IPS-18a (cell line): ENCODE measurements around the gene SYNGR4.
"Not testable (repeated sequence)": the region's sequence is repeated elsewhere in the genome, so short reads cannot be mapped to it uniquely, and the experiment has no call there.

ENCODE experiments used
- H3K27ac ChIP-seq: one replicate; pipeline ENCODE4 v1.5.1; 2013; ENCODE audit warnings: low read length
- H3K27me3 ChIP-seq: one replicate; pipeline ENCODE4 v1.6.1; 2013; ENCODE audit warnings: mild to moderate bottlenecking, low read length; ENCODE audit not compliant: control insufficient read depth, insufficient read depth
- H3K36me3 ChIP-seq: one replicate; pipeline ENCODE4 v1.6.1; 2013; ENCODE audit warnings: low read depth, low read length; ENCODE audit not compliant: control insufficient read depth
- H3K4me1 ChIP-seq: one replicate; pipeline ENCODE4 v1.6.1; 2013; ENCODE audit warnings: low read depth, low read length; ENCODE audit not compliant: control insufficient read depth
- H3K4me3 ChIP-seq: one replicate; pipeline ENCODE4 v1.5.1; 2013; ENCODE audit warnings: low read length
- H3K9ac ChIP-seq: one replicate; pipeline ENCODE4 v1.6.1; 2013; ENCODE audit warnings: mild to moderate bottlenecking, low read length, moderate library complexity
- H3K9me3 ChIP-seq: one replicate; pipeline ENCODE4 v1.6.1; 2013; ENCODE audit warnings: low read depth, low read length; ENCODE audit not compliant: control insufficient read depth

Gene SYNGR4

GRCh38 chr19:48379058-48379457 is 14.9 kb downstream of the SYNGR4 start:
- no peak overlapping the region for H3K9ac ChIP-seq
- H3K4me1 ChIP-seq: no peaks in the 10 kb centered on the region
- no peaks in the 10 kb centered on the region for H3K27me3 ChIP-seq
- H3K9me3 ChIP-seq: no peaks in the 10 kb centered on the region
- no peak overlapping the region for H3K4me3 ChIP-seq
- H3K36me3 ChIP-seq: peaks cover 18% of the 10 kb centered on the region
- H3K27ac ChIP-seq: no peak overlapping the region

- Histone ChIP-seq H3K4me3 (no peak overlapping the region), H3K27ac (no peak overlapping the region), H3K9ac (no peak overlapping the region)
These were observed 17.2 kb downstream of the SYNGR4 start for GRCh38 chr19:48381178-48381950.

GRCh38 chr19:48382286-48382685 is 18.1 kb downstream of the SYNGR4 start:
- Histone ChIP-seq H3K4me1 (no peaks in the 10 kb centered on the region), H3K9ac (no peak overlapping the region), H3K9me3 (no peaks in the 10 kb centered on the region), H3K36me3 (peaks cover 44% of the 10 kb centered on the region), H3K27ac (no peak overlapping the region), H3K27me3 (no peaks in the 10 kb centered on the region), H3K4me3 (no peak overlapping the region)

More at GRCh38 chr19:48381178-48381950, 17.2 kb downstream of the SYNGR4 start:
- peaks cover 38% of the 10 kb centered on the region for H3K36me3 ChIP-seq
- no peaks in the 10 kb centered on the region for H3K4me1 ChIP-seq
- H3K9me3 ChIP-seq: no peaks in the 10 kb centered on the region
- no peaks in the 10 kb centered on the region for H3K27me3 ChIP-seq

- no peak overlapping the region for H3K4me3 ChIP-seq
- no peak overlapping the region for H3K27ac ChIP-seq
- no peaks in the 10 kb centered on the region for H3K4me1 ChIP-seq
- H3K9ac ChIP-seq: no peak overlapping the region
- no peaks in the 10 kb centered on the region for H3K9me3 ChIP-seq
- peaks cover 62% of the 10 kb centered on the region for H3K36me3 ChIP-seq
- no peaks in the 10 kb centered on the region for H3K27me3 ChIP-seq
These were observed 21.4 kb downstream of the SYNGR4 start for GRCh38 chr19:48385461-48386087.

- no peaks in the 10 kb centered on the region for H3K4me1 ChIP-seq
- no peaks in the 10 kb centered on the region for H3K27me3 ChIP-seq
- peaks cover 58% of the 10 kb centered on the region for H3K36me3 ChIP-seq
- no peak overlapping the region for H3K9ac ChIP-seq
- H3K27ac ChIP-seq: no peak overlapping the region
- H3K9me3 ChIP-seq: no peaks in the 10 kb centered on the region
- H3K4me3 ChIP-seq: no peak overlapping the region
These were observed 22.8 kb downstream of the SYNGR4 start for GRCh38 chr19:48386981-48387380.

- peaks cover 32% of the 10 kb centered on the region for H3K36me3 ChIP-seq
- H3K27ac ChIP-seq: peak overlapping the region; percentile 35
- H3K9me3 ChIP-seq: no peaks in the 10 kb centered on the region
- H3K27me3 ChIP-seq: peaks cover 33% of the 10 kb centered on the region
- peak overlapping the region; percentile 84 for H3K9ac ChIP-seq
- H3K4me1 ChIP-seq: peaks cover 13% of the 10 kb centered on the region
- H3K4me3 ChIP-seq: peak overlapping the region; percentile 91
These were observed 26.3 kb downstream of the SYNGR4 start for GRCh38 chr19:48390188-48391099.

GRCh38 chr19:48391100-48392005 is 27.2 kb downstream of the SYNGR4 start, which contains the start of gene KDELR1:
Gene KDELR1 (minus strand): TSS chr19:48391551. CDS start chr19:48391358, 193 bp downstream.
- H3K9me3 ChIP-seq: no peaks in the 10 kb centered on the region
- peak within 1 kb of the TSS; percentile 91 for H3K4me3 ChIP-seq
- H3K27ac ChIP-seq: peak within 1 kb of the TSS; percentile 35
- H3K4me1 ChIP-seq: peaks cover 19% of the 10 kb centered on the region
- H3K27me3 ChIP-seq: peaks cover 42% of the 10 kb centered on the region
- peak within 1 kb of the TSS; percentile 84 for H3K9ac ChIP-seq
- H3K36me3 ChIP-seq: peaks cover 23% of the 10 kb centered on the region

- Histone ChIP-seq H3K36me3 (peaks cover 21% of the 10 kb centered on the region), H3K4me1 (peaks cover 19% of the 10 kb centered on the region), H3K27me3 (peaks cover 48% of the 10 kb centered on the region)
- not testable (repeated sequence) for H3K27ac ChIP-seq, H3K4me3 ChIP-seq, H3K9me3 ChIP-seq, H3K9ac ChIP-seq
These were observed 27.8 kb downstream of the SYNGR4 start for GRCh38 chr19:48392006-48392344.

GRCh38 chr19:48392860-48393558 is 28.8 kb downstream of the SYNGR4 start:
- Histone ChIP-seq H3K4me3 (peak overlapping the region; percentile 53), H3K36me3 (peaks cover 13% of the 10 kb centered on the region), H3K9me3 (no peaks in the 10 kb centered on the region), H3K4me1 (peaks cover 23% of the 10 kb centered on the region), H3K27ac (no peak overlapping the region), H3K9ac (no peak overlapping the region), H3K27me3 (peaks cover 58% of the 10 kb centered on the region)

- no peaks in the 10 kb centered on the region for H3K9me3 ChIP-seq
- no peak within 1 kb of the TSS for H3K9ac ChIP-seq
- peaks cover 6% of the 10 kb centered on the region for H3K36me3 ChIP-seq
- peaks cover 23% of the 10 kb centered on the region for H3K4me1 ChIP-seq
- peaks cover 61% of the 10 kb centered on the region for H3K27me3 ChIP-seq
- H3K4me3 ChIP-seq: peak within 1 kb of the TSS; percentile 53
- no peak within 1 kb of the TSS for H3K27ac ChIP-seq
These were observed 29.6 kb downstream of the SYNGR4 start, which contains the start of gene GRIN2D for GRCh38 chr19:48393559-48394330. Gene GRIN2D (plus strand): TSS chr19:48393668. CDS start chr19:48398393, 4,725 bp downstream.
